Measurements from ENCODE around the gene HELZ.

HELZ gene

GRCh38 chr17:67290711-67291291, 45.8 kb upstream of the HELZ start (continued):
- TF ChIP-seq PRDM10 (tag by site-specific recombination; IDR thresholded peaks at IDR 0.05) (no peak), ZNF37A (tag by site-specific recombination; IDR thresholded peaks at IDR 0.05) (no peak), KLF17 (tag by site-specific recombination; IDR thresholded peaks at IDR 0.05) (no peak), SP3 (tag by site-specific recombination; IDR thresholded peaks at IDR 0.05) (no peak), ZEB2 (tag by site-specific recombination; IDR thresholded peaks at IDR 0.05) (no peak), REST (tag by site-specific recombination; IDR thresholded peaks at IDR 0.05) (no peak)
- TF ChIP-seq, protein P1, sequence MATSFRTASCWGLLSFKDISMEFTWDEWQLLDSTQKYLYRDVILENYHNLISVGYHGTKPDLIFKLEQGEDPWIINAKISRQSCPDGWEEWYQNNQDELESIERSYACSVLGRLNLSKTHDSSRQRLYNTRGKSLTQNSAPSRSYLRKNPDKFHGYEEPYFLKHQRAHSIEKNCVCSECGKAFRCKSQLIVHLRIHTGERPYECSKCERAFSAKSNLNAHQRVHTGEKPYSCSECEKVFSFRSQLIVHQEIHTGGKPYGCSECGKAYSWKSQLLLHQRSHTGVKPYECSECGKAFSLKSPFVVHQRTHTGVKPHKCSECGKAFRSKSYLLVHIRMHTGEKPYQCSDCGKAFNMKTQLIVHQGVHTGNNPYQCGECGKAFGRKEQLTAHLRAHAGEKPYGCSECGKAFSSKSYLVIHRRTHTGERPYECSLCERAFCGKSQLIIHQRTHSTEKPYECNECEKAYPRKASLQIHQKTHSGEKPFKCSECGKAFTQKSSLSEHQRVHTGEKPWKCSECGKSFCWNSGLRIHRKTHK (tag by site-specific recombination; IDR thresholded peaks at IDR 0.05) = no peak

DNA sequence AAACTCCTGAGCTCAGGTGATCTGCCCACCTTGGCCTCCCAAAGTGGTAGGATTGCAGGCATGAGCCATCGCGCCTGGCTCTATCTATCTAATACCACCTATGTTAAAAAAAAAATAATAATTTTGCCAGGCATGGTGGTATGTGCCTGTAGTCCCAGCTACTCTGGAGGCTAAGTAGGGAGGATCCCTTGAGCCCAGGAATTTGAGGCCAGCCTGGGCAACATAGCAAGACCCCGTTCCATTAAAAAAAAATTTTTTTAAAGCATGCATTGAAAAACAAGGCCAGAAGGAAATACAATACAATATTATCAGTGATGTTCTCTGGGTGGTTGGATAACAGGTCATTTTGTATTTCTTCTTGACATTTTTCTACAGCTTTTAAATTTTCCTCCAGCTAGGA, 45.2 kb upstream of the HELZ start:
- Histone ChIP-seq H3K4me3 (ENCODE audit: low read depth, low read length) (no peak overlapping the region), H3K27ac (ENCODE audit: extremely low read depth, low read depth, low read length) (no peak overlapping the region), H3K9me3 (ENCODE audit: control insufficient read depth, insufficient read depth, low read depth, low read length) (no peaks in the 10 kb centered on the region), H3K4me1 (ENCODE audit: control insufficient read depth, insufficient read depth, low read length) (no peaks in the 10 kb centered on the region), H3K36me3 (ENCODE audit: control insufficient read depth in 2 of 2, insufficient read depth in 1 of 2, low read length in 2 of 2) (no peaks in the 10 kb centered on the region)
- POLR2A ChIA-PET = interaction anchor here (0.6 kb wide), 1 partner anchor 8 kb away, joined by 3 read pairs; no protein-coding TSS in a partner anchor
- CTCF ChIA-PET = interaction anchor here (0.7 kb wide), 1 partner anchor 85 kb away, joined by 4 read pairs; no protein-coding TSS in a partner anchor
- TF ChIP-seq, protein P2, sequence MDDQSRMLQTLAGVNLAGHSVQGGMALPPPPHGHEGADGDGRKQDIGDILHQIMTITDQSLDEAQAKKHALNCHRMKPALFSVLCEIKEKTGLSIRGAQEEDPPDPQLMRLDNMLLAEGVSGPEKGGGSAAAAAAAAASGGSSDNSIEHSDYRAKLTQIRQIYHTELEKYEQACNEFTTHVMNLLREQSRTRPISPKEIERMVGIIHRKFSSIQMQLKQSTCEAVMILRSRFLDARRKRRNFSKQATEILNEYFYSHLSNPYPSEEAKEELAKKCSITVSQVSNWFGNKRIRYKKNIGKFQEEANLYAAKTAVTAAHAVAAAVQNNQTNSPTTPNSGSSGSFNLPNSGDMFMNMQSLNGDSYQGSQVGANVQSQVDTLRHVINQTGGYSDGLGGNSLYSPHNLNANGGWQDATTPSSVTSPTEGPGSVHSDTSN (CRISPR knock-in tag; IDR thresholded peaks at IDR 0.05) = no peak
- TF ChIP-seq ZBTB8A (tag by site-specific recombination; IDR thresholded peaks at IDR 0.05) (no peak), SP7 (tag by site-specific recombination; IDR thresholded peaks at IDR 0.05) (no peak), ZNF610 (tag by site-specific recombination; IDR thresholded peaks at IDR 0.05; ENCODE audit: borderline replicate concordance) (no peak), HOXA7 (CRISPR knock-in tag; IDR thresholded peaks at IDR 0.05; ENCODE audit: borderline replicate concordance) (no peak)
